BE2C (cell line): ENCODE measurements around the gene POLD1.

Source experiments
- DNase-seq: peaks from one replicate; pipeline ENCODE4 v3.0.0-alpha.2; 2020
- H3K27me3 ChIP-seq: fragments of 250-450 bp; sonication (Bioruptor Pico); 2 replicates; pipeline ENCODE4 v1.5.1; 2020; ENCODE audit warnings: mild to moderate bottlenecking
- H3K36me3 ChIP-seq: fragments of 250-450 bp; sonication (Bioruptor Pico); 2 replicates; pipeline ENCODE4 v1.5.1; 2020; ENCODE audit warnings: mild to moderate bottlenecking
- H3K4me1 ChIP-seq: fragments of 250-450 bp; sonication (Bioruptor Pico); 2 replicates; pipeline ENCODE4 v1.5.1; 2020
- H3K4me3 ChIP-seq: 2 replicates; pipeline ENCODE4 v1.5.1; 2011; ENCODE audit warnings: low read depth, low read length
- H3K9me3 ChIP-seq: fragments of 250-450 bp; sonication (Bioruptor Pico); 2 replicates; pipeline ENCODE4 v1.5.1; 2020
- CTCF ChIP-seq: IDR thresholded peaks from 2 replicates; pipeline ENCODE4 v1.5.1; 2012; ENCODE audit warnings: mild to moderate bottlenecking, low read depth, low read length

The POLD1 gene

GRCh38 chr19:50459067-50459456 lies 74.9 kb downstream of the POLD1 start:
- H3K9me3 ChIP-seq = no peaks in the 10 kb centered on the region
- no peaks in the 10 kb centered on the region for H3K4me1 ChIP-seq
- no peak for TF ChIP-seq CTCF
- peaks cover 5% of the 10 kb centered on the region for H3K27me3 ChIP-seq
- H3K36me3 ChIP-seq = no peaks in the 10 kb centered on the region
- DNase-seq = no peak
- H3K4me3 ChIP-seq = no peak overlapping the region

- H3K4me1 ChIP-seq = no peaks in the 10 kb centered on the region
- H3K9me3 ChIP-seq = no peaks in the 10 kb centered on the region
- no peaks in the 10 kb centered on the region for H3K36me3 ChIP-seq
- no peak for TF ChIP-seq CTCF
- H3K27me3 ChIP-seq = peaks cover 5% of the 10 kb centered on the region
- no peak overlapping the region for H3K4me3 ChIP-seq
- no peak for DNase-seq
Observed at GRCh38 chr19:50459638-50460037, 75.5 kb downstream of the POLD1 start.

GRCh38 chr19:50460161-50460765 lies 76.1 kb downstream of the POLD1 start:
- H3K4me3 ChIP-seq = no peak overlapping the region
- H3K9me3 ChIP-seq = no peaks in the 10 kb centered on the region
- H3K36me3 ChIP-seq = no peaks in the 10 kb centered on the region
- no peak for DNase-seq
- peaks cover 5% of the 10 kb centered on the region for H3K27me3 ChIP-seq
- TF ChIP-seq CTCF = no peak
- H3K4me1 ChIP-seq = no peaks in the 10 kb centered on the region

- no peak overlapping the region for H3K4me3 ChIP-seq
- no peaks in the 10 kb centered on the region for H3K9me3 ChIP-seq
- DNase-seq = peak; percentile 67
- peak; percentile 89 for TF ChIP-seq CTCF
- H3K36me3 ChIP-seq = no peaks in the 10 kb centered on the region
- H3K27me3 ChIP-seq = peaks cover 5% of the 10 kb centered on the region
- no peaks in the 10 kb centered on the region for H3K4me1 ChIP-seq
Observed at GRCh38 chr19:50461066-50461875, 77.1 kb downstream of the POLD1 start.

GRCh38 chr19:50462970-50463369 lies 78.8 kb downstream of the POLD1 start:
- Histone ChIP-seq H3K4me3 (no peak overlapping the region), H3K36me3 (no peaks in the 10 kb centered on the region), H3K27me3 (no peaks in the 10 kb centered on the region), H3K4me1 (no peaks in the 10 kb centered on the region), H3K9me3 (no peaks in the 10 kb centered on the region)
- DNase-seq = no peak
- no peak for TF ChIP-seq CTCF

GRCh38 chr19:50464348-50464747 lies 80.2 kb downstream of the POLD1 start:
- TF ChIP-seq CTCF = no peak
- Histone ChIP-seq H3K4me1 (no peaks in the 10 kb centered on the region), H3K4me3 (no peak overlapping the region), H3K36me3 (no peaks in the 10 kb centered on the region), H3K27me3 (no peaks in the 10 kb centered on the region), H3K9me3 (no peaks in the 10 kb centered on the region)
- no peak for DNase-seq
